ENCODE measurements around the gene CCDC188.

- TF ChIP-seq HNF4G (IDR thresholded peaks at IDR 0.05) (no peak), RAD21 (IDR thresholded peaks at IDR 0.05) (no peak), CTCF (IDR thresholded peaks at IDR 0.05; ENCODE audit: low read depth, low read length, missing input control) (no peak)
These were observed 1.3 kb downstream of the CCDC188 start for GRCh38 chr22:20149257-20150250.

Measured in liver (tissue), 3 donors.